RKO (cell line): ENCODE results near the gene DENND4A.
A peak's percentile ranks its signal among the peaks of the same experiment; 100 is the strongest.

Experiments used
- DNase-seq: peaks from one replicate; pipeline ENCODE4 v3.0.0-alpha.2; 2016; ENCODE audit warnings: low spot score

The DENND4A gene

GRCh38 chr15:65666257-65666656 lies 125.8 kb downstream of the DENND4A start:
- peak; percentile 52 for DNase-seq

DNA sequence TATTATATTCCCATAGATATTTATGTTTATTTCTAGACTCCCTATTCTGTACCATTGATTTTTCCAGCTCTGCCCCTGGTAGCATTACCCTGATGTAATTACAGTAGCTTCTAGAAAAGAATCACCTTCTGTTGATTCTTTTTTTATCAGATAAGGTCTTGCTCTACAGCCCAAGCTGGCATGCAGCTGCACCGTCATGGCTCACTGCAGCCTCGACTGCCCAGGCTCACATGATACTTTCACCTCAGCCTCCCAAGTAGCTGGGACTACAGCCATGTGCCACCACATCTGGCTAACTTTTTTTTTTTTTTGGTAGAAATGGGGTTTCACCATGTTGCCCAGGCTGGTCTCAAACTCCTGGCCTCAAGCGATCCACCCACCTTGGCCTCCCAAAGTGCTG lies 128.6 kb downstream of the DENND4A start:
- no peak for DNase-seq

GRCh38 chr15:65660927-65661326 lies 131.2 kb downstream of the DENND4A start:
- no peak for DNase-seq

DNA sequence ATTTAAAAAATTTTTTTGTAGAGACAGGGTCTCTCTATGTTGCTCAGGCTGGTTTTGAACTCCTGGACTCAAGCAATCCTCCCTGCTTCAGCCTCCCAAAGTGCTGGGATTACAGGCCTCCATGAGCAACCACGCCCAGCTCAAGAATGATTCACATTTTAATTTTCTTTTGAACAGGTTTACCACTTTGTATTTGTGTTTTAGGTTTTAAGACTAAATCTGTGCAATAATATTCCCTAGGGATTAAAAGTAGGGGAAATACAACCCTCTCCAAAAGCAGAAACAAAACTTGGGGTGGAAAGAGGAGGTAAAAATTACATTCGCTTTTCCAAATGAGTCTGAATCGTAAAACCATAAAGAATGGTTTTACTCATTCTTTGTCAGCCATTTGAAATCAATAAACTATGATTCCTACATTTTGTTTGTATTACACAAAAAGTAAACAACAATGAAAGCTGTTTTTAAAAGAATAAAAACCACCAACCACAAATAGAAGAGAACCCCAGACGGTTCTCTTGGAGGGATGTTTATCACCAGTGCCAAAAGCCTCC lies 132.5 kb downstream of the DENND4A start:
- no peak for DNase-seq

DNA sequence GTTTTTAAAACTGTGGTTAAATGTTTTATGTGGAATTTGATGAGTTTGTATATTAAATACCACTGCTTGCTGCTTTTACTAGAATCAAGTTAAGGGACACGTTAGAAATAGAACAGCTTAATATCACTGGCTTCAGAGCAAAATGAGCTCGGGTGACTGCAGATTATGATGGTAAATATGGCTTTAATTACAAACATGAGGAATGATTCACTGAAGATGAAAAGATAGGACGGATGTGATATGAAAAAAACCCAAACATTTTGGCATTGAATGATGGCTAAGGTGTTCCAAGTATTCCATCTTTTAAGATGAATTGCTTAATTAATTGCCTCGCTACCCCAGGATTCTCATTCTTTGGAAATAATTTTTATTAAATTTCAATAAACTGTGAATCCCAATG lies 136.6 kb downstream of the DENND4A start:
- no peak for DNase-seq

GRCh38 chr15:65655026-65655425 lies 137.1 kb downstream of the DENND4A start:
- DNase-seq: no peak

DNA sequence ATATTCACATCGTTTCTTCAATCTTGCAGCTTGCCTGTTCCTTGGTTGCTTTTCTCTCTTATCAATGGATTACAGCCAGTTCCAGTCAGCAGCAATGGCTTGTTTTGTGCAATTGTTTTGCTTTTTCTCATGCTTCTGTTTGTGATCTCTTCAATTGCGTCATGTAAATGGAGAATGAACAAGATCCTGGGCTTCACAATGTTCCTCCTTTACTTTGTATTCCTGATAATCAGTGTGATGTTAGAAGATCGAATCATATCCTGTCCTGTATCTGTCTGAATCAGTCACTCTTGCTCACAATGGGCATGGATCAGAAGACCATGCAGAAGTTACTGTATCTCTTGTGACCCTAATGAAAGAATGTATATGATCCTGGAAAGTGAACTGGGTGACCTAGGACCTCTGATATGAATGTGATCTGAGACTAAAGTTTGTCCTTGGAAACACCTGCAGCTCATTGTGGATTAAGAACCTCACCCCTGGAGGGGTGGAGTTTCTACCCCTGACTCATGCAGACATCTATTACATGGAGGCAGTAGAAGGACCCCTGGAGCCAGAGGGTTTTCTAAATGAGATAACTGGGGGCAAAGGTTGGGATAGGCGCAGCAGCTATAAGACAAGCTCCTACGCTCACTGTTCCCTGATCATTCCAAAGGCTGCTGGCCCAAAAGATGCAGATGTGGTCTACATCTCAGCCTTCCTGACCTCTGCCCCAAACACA lies 138.1 kb downstream of the DENND4A start:
- DNase-seq: no peak

GRCh38 chr15:65653341-65653740 lies 138.8 kb downstream of the DENND4A start:
- DNase-seq: peak; percentile 35

DNA sequence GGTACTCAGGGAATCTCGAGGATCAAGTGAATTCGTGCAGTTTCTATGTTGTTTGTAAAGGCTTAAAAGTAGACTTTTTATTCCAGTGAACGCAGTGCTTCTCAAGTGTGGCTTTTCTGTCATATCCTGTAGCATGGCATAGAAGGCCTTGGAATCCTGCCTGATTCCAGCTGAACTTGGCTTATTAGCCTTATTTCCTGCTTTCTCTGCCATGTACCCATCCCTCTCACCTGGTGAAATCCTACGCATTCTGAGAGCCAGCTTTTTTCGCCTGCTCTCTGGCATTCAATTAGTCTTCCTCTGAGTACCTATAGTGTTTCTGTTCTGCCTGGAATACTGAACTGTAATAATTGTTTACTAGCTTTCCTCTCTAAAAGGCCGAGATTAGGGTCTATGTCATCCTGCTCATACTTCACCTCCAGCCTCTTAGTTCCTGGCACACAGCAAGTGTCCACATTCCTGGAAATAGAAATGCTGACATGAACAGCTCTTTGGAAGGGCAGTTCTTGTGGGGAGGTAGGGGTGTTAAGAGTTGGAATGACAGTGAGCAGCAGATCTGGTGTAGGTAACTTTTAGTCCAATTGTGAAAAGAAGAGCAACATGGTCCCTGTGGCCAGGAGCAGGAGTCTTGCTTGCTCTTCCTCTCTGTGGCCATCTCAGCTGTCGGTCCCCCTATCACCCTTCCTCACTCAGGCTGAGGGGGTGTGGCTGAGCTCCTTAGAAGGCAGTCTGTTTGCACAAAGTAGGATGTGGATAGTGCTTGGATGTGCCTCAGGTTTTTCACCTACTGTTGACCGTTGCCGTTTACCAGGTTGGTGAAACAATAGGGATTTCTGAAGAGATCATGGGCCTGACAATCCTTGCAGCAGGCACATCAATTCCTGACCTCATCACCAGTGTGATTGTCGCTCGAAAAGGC lies 140.0 kb downstream of the DENND4A start:
- no peak for DNase-seq

GRCh38 chr15:65651042-65651322 lies 141.1 kb downstream of the DENND4A start:
- no peak for DNase-seq

- no peak for DNase-seq
These were observed 141.6 kb downstream of the DENND4A start for GRCh38 chr15:65650312-65651041.

- DNase-seq: no peak
These were observed 145.6 kb downstream of the DENND4A start for GRCh38 chr15:65646486-65646885.

DNA sequence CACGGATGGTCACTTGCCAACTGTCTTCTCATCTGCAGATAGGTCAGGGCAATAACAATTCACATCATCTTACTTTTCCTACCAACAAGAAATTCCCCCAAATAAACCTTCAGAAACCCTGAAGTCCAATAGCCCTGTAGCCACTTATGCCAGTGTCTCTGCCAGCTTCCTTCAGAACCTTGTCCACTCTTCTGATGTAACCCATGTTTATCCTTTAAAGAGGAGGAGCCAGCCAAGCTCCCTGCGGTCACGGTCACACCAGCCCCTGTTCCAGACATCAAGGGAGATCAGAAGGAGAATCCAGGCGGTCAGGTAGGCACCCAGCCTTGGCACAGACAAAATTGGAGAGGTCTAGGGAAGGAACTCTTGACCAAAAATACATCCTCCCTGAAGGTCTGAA lies 146.7 kb downstream of the DENND4A start:
- no peak for DNase-seq

- DNase-seq: no peak
These were observed 147.8 kb downstream of the DENND4A start for GRCh38 chr15:65644282-65644681.

DNA sequence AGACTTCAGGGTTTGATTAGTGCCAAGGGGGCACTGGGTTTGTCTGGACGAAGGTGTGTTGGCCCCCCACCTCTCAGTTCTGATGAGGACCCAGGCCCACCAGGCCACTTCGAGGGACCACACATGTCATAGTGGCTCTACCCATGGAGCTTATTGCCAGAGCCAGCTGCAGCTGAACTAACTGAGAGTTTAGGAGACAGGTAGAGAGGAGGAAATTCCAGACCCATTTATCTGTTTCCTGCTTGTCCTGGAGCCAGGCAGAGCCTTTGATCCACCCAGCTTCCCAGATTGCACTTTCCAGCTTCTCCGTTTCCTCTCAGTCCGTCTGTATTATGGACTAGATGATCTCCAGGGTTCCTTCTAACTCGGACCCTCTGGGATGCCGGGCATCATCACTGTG lies 149.5 kb downstream of the DENND4A start:
- no peak for DNase-seq

DNA sequence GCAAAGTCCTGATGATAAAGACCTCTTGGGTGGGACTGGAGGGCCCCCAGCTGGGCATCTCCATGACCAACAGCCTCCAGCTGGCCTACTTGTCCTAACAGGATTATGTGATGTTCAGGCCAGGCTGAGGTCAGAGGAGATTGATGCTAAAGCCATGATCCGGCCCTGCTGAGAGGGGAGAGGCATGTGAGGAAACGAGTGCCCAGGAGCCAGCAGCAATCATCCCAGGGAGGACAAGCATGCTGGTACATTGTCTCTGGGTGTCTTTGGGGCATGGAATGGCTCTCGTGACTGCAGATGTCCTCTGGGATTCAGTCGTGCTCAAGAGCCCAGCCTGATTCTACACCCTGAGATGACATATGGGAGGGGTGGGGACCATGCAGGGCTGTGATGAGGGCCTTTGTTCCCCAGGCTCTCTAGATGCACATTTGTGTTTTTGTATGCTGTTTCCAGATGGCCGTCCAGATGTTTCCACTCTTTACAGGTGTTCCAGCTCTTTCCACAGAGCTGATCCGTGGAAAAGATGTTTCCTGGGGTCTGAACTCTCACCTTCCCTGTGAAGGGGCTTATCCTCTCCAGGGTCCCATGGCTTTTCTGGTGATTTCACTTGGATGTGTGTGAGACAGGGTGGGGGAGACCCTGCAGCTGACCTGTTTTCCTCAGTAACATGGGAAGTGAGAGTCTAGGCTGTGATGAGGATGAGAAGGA lies 150.2 kb downstream of the DENND4A start:
- DNase-seq: no peak

DNA sequence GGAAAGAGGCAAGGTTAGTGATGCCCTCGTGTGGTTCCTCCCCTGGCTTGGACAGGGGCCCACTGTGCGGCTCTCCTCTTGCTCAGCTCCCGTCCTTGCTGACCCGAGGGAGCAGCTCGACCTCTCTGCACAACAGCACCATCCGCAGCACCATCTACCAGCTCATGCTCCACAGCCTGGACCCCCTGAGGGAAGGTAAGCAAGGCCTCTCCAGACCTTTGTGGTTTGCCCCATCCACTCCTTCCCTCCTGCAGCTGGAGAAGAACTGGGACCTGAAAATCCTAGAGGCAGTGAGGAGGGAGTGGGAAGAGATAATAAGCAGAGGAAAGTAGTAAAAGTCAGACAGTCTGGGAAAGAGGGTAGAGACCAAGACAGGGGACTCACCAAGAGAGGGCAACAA lies 152.6 kb downstream of the DENND4A start:
- no peak for DNase-seq

DNA sequence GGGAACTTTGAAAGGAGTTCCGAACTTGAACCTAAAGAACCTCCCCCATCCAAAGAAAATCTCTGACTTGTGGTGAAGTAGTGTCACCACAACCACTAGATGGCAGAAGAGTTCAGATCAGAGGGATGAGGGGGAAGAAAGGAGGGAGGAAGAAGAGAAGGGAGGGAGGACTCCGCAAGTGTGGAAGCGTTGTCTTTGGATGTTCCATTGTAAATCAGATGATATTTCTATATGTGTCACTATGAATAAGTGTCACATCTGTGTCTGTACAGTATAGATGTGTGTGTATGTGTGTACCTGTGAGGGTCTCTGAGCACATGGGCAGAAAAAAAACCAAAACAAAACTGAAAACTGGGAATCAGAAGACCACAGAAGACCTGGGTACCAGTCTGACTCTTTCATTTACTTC lies 153.4 kb downstream of the DENND4A start:
- DNase-seq: peak; percentile 79

- no peak for DNase-seq
These were observed 154.0 kb downstream of the DENND4A start for GRCh38 chr15:65638109-65638508.

DNA sequence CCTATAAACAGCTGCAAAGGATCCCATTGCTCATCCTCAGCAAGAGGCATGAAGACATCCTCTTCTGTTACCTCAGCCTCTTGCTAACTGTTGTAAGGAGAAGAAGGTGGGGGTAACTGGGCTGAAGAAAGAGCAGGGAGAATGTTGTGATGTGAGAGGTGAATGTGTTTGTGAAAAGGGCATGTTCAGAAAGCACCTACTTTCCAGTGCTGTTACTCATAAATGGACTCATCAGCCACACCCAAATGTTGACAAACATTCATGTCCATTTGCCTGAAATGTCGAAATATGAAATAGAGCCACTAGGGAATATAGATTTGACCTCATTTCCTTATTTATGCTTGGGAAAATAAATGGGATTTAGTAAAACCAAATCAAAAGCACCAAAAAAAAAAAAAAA lies 157.7 kb downstream of the DENND4A start:
- DNase-seq: no peak

DNA sequence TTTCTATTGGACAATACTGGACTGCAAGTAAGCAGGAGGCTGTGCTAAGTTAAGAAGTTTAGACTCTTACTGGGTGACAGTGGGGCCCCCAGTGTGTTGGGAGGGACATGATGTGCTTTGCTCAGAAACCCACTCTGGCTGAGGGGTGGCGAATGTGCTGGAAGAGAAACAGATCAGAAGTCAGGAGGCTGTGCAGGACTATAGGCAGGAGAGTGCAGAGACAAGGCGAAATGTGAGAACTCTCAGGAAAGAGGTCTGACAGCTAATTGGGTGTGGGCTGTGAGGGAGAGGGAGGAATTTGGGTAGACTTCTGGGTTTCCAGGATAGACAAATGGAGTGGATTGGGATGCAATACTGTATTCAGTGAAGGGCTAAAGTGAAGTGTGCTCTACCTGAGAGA lies 158.3 kb downstream of the DENND4A start:
- DNase-seq: no peak

DNA sequence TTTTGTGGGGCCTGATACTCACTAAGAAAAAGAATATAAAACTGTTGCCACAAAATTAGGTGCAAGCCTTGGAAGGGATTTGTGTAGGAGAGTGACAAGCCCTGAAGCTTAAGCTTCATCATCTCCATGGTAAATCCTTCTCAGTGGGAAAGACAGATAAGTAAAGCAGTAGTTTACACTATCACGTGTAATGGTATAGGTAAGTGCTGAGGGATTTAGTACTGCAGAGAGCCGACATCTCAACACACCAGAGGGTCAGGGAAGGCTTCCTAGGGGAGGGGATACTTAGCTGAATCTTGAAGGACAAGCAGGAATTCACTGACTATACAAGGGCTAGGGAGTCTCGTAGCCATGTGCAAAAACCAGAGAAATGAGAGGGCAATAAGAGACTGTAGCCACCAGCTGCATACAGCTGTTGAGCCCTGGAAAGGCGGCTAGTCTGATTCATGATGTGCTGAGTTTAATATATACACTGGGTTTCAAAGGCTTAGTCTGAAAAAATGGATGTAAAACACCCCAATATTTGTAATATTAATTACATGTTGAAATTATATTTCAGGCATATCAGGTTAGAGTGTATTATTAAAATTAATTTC lies 159.2 kb downstream of the DENND4A start:
- DNase-seq: no peak
